ENCODE data around the gene CAMKV.
A peak's percentile ranks its signal among the peaks of the same experiment; 100 is the strongest.
"Not testable (repeated sequence)": the region's sequence is repeated elsewhere in the genome, so short reads cannot be mapped to it uniquely, and the experiment has no call there.

Gene CAMKV, protein sequence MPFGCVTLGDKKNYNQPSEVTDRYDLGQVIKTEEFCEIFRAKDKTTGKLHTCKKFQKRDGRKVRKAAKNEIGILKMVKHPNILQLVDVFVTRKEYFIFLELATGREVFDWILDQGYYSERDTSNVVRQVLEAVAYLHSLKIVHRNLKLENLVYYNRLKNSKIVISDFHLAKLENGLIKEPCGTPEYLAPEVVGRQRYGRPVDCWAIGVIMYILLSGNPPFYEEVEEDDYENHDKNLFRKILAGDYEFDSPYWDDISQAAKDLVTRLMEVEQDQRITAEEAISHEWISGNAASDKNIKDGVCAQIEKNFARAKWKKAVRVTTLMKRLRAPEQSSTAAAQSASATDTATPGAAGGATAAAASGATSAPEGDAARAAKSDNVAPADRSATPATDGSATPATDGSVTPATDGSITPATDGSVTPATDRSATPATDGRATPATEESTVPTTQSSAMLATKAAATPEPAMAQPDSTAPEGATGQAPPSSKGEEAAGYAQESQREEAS

GRCh38 chr3:49869525-49870126 is at the start of gene CAMKV:
CAMKV (minus strand) TSS chr3:49869906; CDS start chr3:49862388, 7,518 bp downstream.
- DNase-seq (ENCODE audit: low read depth) = no peak

DNA sequence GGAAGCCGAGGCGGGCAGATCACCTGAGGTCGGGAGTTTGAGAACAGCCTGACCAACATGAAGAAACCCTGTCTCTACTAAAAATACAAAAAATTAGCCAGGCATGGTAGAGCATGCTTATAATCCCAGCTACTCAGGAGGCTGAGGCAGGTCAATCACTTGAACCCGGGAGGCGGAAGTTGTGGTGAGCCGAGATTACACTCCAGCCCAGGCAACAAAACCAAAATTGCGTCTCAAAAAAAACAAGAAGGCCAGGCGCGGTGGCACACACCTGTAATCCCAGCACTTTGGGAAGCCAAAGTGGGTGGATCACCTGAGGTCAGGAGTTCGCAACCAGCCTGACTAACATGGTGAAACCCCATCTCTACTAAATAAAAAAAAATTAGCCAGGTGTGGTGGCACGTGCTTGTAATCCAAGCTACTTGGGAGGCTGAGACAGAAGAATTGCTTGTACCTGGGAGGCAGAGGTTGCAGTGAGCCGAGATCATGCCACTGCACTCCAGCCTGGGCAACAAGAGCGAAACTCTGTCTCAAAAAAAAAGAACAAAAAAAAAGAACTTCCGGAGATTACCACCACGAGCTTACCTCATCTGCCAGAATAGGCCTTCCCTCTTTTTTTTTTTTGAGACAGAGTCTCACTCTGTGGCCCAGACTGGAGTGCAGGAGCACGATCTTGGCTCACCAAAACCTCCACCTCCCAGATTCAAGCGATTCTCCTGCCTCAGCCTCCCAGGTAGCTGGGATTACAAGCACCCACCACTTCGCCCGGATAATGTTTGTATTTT is 48.3 kb upstream of the CAMKV start:
- not testable (repeated sequence) for DNase-seq (ENCODE audit: low read depth)

DNA sequence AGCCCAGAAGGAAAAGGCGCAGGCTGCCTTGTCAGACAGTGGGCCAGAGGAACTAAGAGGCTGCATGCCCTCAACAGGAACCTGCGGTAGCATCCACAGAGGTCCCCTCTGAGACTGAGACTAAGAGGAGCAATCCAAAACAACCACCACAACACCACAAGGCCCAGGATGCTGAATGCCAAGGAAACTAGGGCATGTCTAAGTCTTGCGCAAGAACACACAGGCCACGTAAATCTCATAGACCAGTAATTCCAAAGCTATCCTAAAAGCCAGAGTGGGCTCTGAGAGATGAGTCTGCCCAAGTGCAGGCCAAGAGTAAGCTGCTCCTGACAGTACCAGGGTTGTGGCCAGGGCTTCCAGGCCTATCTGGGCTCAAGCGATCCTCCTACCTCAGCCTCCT is 47.0 kb upstream of the CAMKV start:
- DNase-seq (ENCODE audit: low read depth) = no peak

DNA sequence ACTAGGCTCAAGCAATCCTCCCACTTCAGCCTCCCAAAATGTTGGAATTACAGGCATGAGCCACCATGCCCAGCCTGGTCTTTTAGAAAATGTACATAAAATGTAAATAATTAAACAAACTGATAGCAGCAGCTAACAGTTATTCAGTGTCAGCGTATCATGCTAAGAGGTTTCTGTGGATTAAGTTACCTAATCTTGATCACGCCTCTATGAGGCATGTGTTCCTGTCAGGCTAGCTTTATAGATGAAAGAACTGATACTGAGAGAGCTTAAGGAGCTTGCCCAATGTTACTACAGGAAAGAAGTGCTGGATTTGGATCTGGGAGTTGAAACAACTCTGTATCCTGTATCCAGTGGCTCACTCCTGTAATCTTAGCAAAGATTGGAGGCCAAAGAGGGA is 45.2 kb upstream of the CAMKV start:
- no peak for DNase-seq (ENCODE audit: low read depth)

- no peak for DNase-seq (ENCODE audit: low read depth)
These were observed 43.2 kb upstream of the CAMKV start for GRCh38 chr3:49912881-49913281.

GRCh38 chr3:49911611-49912010 is 41.9 kb upstream of the CAMKV start:
- no peak for DNase-seq (ENCODE audit: low read depth)

DNA sequence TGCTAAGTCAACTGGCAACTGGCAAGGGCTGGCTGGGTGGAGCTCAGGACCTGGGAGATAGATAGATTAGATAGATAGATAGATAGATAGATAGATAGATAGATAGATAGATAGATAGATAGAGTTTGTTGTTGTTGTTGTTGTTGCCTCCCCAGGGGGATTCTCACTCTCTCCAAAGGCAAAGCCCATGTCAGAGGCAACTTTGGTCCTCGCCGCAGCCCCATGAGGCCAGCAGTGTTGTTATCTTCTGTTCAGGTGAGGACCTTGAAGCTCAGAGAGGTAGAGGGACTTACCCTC is 41.4 kb upstream of the CAMKV start:
- DNase-seq (ENCODE audit: low read depth) = no peak

DNA sequence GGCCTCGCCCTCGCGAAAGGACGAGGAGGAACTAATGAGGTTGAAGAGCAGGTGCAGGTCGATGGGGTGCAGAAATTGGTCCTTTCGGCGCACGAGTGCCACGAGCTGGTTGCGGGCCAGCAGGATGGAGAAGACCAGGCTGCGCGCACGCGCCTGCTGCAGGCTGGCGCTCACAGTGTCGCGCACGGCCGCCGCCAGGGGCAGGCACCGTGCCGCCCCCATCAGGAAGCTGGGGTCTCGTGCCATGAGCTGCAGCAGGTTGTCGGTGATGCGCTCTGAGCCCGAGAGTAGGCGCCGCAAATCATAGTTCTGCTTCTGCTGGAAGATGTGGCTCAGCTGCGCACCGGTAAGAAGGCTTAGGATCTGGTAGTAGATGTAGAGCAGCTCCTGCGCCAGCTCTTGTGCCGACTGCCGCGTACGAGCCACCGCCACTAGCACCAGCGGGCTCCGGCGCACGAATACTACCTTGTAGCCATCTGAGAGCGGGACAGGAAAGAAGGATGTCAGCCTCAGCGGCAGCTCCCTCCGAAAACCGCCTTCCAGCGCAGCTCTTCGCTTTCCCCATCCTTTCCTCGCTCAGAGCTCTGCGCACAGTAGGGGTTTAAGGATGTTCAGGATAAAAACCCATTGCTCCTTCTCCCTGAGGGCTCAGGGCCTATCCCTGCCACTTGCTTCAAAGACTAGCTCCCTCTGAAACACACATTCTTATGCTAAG is 40.9 kb upstream of the CAMKV start:
- no peak for DNase-seq (ENCODE audit: low read depth)

GRCh38 chr3:49908373-49909199 is 38.9 kb upstream of the CAMKV start:
- DNase-seq (ENCODE audit: low read depth) = no peak

- DNase-seq (ENCODE audit: low read depth) = no peak
These were observed 36.5 kb upstream of the CAMKV start for GRCh38 chr3:49906073-49906743.

- not testable (repeated sequence) for DNase-seq (ENCODE audit: low read depth)
These were observed 34.7 kb upstream of the CAMKV start for GRCh38 chr3:49904448-49904847.

DNA sequence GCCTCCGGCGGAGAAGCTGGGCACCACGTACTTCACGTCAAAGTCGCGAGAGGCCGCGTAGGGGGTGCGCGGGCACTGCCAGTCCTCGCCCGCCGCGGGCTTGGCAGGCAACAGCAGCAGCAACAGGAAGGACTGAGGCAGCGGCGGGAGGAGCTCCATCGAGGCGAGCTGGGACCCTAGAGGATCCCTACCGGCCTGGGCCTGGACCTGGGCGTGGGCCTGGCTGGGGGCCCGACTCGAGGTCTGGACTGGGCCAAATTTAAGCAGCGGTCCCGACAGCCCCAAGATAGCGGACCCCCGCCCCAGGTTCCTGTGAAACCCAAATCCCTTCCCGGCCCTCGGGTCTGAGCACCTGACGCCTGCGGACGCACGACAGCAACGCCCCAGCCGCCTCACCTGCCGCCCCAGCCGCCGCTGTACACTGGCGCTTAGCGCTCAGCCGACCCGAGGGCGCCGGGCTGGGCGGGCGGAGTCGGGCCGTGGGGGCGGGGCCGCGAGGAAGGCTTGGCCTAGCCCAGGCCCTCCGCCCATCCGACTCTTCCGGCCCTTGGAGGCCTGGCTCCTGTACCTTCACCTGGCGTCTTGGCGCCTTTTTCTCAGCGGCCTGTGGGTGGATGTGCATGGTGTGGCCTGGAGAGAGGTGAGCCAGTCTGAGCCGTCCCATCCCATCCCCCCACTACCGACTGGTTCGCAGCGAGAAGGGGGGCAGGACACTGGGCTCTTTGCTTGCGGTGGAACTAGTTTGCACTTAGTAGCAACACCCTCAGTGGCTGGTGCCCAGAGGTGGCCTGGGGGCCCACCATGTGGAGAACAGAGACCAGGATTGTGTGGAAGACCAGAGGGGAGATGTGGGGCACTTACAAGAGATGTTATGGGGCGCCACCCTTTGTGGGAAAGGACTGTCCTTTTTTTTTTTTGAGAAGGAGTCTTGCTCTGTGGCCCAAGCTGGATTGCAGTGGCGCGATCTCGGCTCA is 34.0 kb upstream of the CAMKV start, which contains the start of gene MST1R:
TSS of gene MST1R (minus strand) at position 423 of the 974 bp plus-strand sequence. CDS start at position 159, 264 bp downstream.
- peak; percentile 57 for DNase-seq (ENCODE audit: low read depth)

- DNase-seq (ENCODE audit: low read depth) = no peak
These were observed 33.0 kb upstream of the CAMKV start for GRCh38 chr3:49902511-49903345.

DNA sequence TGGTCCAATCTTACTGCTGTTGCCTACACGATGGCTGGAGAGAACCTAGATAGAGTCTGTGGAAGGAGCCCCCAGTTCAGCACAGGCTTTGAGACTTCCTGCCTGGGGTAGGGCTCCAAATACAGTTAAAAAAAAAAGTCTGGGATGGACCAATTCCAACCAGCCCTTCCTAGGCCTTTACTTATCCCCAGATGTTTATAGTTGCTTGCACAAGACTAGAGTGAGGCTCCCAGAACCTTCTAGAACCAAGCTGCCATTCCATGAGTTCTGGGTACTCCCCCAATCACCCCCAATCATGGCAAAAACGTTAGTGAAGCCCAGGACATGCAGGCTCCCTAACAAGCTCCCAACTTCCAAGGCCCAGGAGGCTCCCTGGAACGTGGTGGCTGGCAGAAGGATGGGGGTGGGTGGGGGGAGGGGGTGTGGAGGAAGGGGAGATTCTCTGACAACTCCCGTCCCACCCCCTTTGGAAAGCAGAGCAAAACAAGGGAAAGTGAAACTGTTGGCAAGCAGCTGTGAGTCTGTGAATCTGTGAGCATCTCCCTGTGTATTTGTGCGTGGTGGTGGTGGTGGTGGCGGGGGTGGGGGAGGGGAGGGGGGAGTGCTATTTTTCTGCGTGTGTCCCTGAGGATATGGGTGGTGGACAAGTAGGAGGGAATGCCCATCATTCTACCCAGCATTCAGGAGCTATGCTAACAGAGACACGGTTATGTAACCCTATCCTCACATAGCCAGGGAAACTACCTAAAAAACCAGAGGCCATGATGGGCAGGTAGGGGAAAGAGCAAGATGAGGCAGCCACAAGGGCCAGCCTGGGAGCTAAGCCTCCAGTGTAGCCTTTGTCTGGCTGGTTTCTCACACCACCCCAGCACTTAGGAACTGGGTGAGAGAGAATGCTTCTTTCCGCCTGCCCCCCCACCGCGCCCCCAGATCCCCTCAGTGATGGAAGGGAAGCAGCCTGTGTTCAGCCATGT is 31.9 kb upstream of the CAMKV start:
- DNase-seq (ENCODE audit: low read depth) = no peak

DNA sequence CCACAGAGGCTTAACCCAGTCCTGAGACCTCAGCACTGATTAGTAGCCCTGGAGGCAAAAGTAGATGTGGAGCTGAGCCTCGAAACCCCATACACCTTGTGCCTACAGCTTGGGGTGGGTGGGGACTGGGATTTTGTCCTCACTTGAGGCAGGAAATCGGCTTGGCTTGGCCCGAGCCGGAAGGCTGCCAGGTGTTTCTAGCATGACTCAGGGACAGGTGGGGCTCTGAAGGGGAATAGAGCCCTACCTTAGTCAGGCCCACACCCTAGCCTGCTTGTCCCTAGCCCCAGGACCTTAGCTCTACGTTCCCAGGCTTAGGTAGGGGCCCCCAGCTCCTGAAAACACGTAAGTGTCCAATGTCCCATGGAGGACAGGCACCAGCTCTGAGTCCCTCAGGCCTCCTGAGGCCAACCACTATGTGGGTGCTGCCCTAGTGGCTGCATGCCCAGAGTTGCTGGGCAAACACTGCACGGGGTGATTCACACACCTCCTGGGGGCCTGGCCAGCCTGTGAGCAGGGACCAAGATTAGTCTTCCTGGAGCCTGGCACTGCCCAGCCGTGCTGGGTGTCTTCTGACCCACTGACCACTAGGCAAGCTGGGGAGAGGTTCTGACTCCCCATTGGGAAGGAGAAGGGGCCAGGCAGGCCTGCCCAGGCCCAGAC is 30.9 kb upstream of the CAMKV start:
- DNase-seq (ENCODE audit: low read depth) = no peak

- DNase-seq (ENCODE audit: low read depth) = no peak
These were observed 30.1 kb upstream of the CAMKV start for GRCh38 chr3:49899815-49900214.

- DNase-seq (ENCODE audit: low read depth) = no peak
These were observed 29.3 kb upstream of the CAMKV start for GRCh38 chr3:49898991-49899390.
